Measurements from ENCODE around the gene KLHL30. TPM values are rescaled to one million over a fixed set of nuclear protein-coding genes. Genes with fewer than 3 reads are reported as not detected.

The KLHL30 gene
- total RNA-seq, 2 experiments from 2014 or later, result 0.09 to 1.9 TPM

DNA sequence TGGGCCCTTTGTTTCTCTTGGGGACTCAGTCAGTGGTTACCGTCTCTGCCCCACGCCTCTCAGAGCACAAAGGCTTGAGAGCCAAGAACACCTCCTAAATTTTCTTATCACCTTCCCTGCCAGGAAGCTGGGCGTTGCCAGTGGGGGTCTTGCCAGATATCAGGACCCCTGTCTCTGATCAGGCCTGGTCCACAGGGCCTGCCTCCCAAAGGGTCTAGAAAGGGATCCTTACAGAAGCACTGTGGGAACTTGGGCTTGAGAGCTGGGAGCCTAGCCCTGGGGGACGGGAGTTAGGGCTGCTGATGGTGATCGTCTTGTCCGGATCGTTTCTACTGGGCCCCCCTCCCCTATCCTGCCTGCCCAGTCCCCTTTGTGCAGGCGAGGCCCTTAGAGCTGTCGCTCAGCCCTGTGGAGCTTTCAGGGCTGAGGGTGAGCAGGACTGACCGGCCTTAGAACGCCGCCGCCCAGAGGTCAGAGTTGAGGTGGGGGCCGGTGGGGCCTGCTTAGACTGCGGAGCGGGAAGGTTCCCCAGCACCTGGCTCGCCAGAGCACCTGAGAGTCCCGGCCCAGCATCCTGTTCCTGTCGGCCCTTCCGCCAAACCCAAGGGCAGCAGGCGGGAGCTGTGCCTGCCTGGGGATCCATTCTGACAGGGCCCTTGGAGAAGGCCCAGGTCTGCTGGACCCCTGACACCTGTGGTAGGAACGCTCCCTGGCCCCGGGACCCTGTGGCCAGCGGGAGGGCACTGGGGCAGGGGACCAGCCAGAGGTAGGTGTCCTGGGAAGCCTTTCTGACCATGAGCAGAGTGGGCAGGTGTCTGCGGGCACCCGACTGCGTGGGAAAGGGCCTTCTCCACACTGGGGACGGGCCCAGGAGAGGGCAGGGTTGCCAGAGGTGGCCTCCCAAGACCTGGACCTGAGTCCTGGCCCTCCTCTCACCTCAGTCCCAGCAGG, 37.4 kb upstream of the KLHL30 start:
- H3K4me3 ChIP-seq (ENCODE audit: low read depth, low read length, poor library complexity, severe bottlenecking), result no peak overlapping the region
- no peaks in the 10 kb centered on the region for H3K36me3 ChIP-seq (ENCODE audit: insufficient read depth, low read length)
- no peak overlapping the region for H3K27ac ChIP-seq (ENCODE audit: low read depth, low read length, poor library complexity, severe bottlenecking)
- ChIA-PET CTCF (ENCODE audit: unreplicated experiment) (no interaction called here), POLR2A (interaction anchor here (0.6 kb wide), 1 partner anchor 46 kb away, joined by 4 read pairs; no protein-coding TSS in a partner anchor)
- TF ChIP-seq EZH2phosphoT487 (IDR thresholded peaks at IDR 0.05; ENCODE audit: borderline replicate concordance, low read depth, low read length), result no peak
- TF ChIP-seq, protein P1, sequence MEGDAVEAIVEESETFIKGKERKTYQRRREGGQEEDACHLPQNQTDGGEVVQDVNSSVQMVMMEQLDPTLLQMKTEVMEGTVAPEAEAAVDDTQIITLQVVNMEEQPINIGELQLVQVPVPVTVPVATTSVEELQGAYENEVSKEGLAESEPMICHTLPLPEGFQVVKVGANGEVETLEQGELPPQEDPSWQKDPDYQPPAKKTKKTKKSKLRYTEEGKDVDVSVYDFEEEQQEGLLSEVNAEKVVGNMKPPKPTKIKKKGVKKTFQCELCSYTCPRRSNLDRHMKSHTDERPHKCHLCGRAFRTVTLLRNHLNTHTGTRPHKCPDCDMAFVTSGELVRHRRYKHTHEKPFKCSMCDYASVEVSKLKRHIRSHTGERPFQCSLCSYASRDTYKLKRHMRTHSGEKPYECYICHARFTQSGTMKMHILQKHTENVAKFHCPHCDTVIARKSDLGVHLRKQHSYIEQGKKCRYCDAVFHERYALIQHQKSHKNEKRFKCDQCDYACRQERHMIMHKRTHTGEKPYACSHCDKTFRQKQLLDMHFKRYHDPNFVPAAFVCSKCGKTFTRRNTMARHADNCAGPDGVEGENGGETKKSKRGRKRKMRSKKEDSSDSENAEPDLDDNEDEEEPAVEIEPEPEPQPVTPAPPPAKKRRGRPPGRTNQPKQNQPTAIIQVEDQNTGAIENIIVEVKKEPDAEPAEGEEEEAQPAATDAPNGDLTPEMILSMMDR (conservative IDR thresholded peaks at IDR 0.05; ENCODE audit: low read length), result no peak
- no peaks in the 10 kb centered on the region for H3K9me3 ChIP-seq (ENCODE audit: low read length)
- intact Hi-C loops (cut with micrococcal nuclease; ENCODE audit: unreplicated experiment), result no loop called here
- BruUV-seq (replicated peaks), result no TSS peak
- no peak overlapping the region for H3K4me2 ChIP-seq (ENCODE audit: low read length)
- no peak for DNase-seq (ENCODE audit: low spot score)
- H3K4me1 ChIP-seq (ENCODE audit: insufficient read depth, low read length, poor library complexity, severe bottlenecking), result peaks cover 22% of the 10 kb centered on the region
- no peaks in the 10 kb centered on the region for H3K9me2 ChIP-seq (ENCODE audit: insufficient read depth, low read length)
- no peaks in the 10 kb centered on the region for H4K20me1 ChIP-seq (ENCODE audit: insufficient read depth, low read length)
- no peak overlapping the region for H2AFZ ChIP-seq (ENCODE audit: low read length)
- H3K79me2 ChIP-seq (ENCODE audit: insufficient read depth, low read depth, low read length), result no peaks in the 10 kb centered on the region

DNA sequence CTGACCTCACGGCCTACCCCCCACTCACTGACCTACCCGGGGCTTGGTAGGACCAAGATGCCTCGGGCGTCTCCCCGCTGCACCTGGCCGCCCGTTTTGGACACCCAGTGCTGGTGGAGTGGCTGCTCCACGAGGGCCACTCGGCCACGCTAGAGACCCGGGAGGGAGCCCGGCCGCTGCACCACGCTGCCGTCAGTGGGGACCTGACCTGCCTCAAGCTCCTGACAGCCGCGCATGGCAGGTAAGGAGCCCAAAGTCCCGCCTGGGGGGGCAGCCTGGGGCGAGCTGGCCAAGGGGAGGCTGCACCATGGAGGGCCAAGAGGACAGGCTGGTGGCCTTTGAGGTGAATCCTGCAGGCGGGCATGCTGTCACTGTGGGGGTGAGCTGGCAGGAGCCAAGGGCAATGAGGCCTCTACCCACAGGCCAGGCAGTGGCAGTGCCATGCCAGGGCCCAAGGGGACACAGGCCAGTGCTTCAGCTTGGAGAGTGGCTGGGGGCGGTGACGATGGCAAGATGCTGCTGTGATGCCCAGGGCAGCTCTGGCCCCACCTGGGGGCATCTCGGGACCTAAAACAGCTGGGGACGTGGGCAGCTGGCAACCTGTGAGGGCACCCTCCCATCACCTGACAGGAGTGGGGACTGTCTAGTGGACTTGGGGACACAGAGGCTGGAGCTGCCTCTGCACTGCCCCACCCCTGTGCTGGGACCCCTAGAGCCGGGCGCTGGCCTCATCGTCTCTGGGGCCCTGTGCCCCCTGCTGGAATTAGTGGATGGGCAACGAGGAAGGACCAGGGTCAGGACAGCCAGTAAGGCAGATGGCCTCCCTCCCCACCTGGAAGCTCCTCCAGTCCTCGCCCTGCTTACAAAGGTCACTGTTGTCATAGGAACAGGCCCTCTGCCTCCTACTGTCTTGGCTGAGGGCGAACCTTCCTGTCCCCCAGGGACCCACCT, 36.3 kb upstream of the KLHL30 start:
- CTCF ChIA-PET (ENCODE audit: unreplicated experiment), result no interaction called here

More for the DNA sequence above, 36.3 kb upstream of the KLHL30 start:
- Histone ChIP-seq H4K20me1 (ENCODE audit: insufficient read depth, low read length) (no peaks in the 10 kb centered on the region), H3K4me3 (ENCODE audit: low read depth, low read length, poor library complexity, severe bottlenecking) (no peak overlapping the region), H3K9me3 (ENCODE audit: low read length) (no peaks in the 10 kb centered on the region), H3K27ac (ENCODE audit: low read depth, low read length, poor library complexity, severe bottlenecking) (no peak overlapping the region), H2AFZ (ENCODE audit: low read length) (no peak overlapping the region), H3K79me2 (ENCODE audit: insufficient read depth, low read depth, low read length) (no peaks in the 10 kb centered on the region), H3K4me2 (ENCODE audit: low read length) (no peak overlapping the region), H3K4me1 (ENCODE audit: insufficient read depth, low read length, poor library complexity, severe bottlenecking) (peaks cover 32% of the 10 kb centered on the region), H3K36me3 (ENCODE audit: insufficient read depth, low read length) (no peaks in the 10 kb centered on the region), H3K9me2 (ENCODE audit: insufficient read depth, low read length) (no peaks in the 10 kb centered on the region)
- POLR2A ChIA-PET, result interaction anchor here (0.6 kb wide), 1 partner anchor 25 kb away, joined by 4 read pairs; no protein-coding TSS in a partner anchor
- intact Hi-C loops (cut with micrococcal nuclease; ENCODE audit: unreplicated experiment), result no loop called here
- TF ChIP-seq, protein P1 (conservative IDR thresholded peaks at IDR 0.05; ENCODE audit: low read length), result no peak
- TF ChIP-seq EZH2phosphoT487 (IDR thresholded peaks at IDR 0.05; ENCODE audit: borderline replicate concordance, low read depth, low read length), result no peak
- no peak for DNase-seq (ENCODE audit: low spot score)
- BruUV-seq (replicated peaks), result no TSS peak
